Suprapubic skin (tissue), 4 donors: ENCODE measurements around the gene ING1.

Experiments used
- EP300 ChIP-seq: sonication (generic); formaldehyde crosslinking; IDR thresholded peaks from one replicate; pipeline ENCODE4 v1.6.1; 2017; ENCODE audit warnings: antibody characterized with exemption
- POLR2A ChIP-seq, 2 donors: fragments of 450-650 bp; IDR thresholded peaks; one replicate each; pipeline ENCODE4 v1.6.1; 2017; ENCODE audit warnings: antibody characterized with exemption in 2 of 2, mild to moderate bottlenecking in 2 of 2, moderate library complexity in 2 of 2
- POLR2AphosphoS5 ChIP-seq, 3 donors: sonication (generic); formaldehyde crosslinking; IDR thresholded peaks; one replicate each; pipeline ENCODE4 v1.6.1; 2017; ENCODE audit warnings: antibody characterized with exemption in 3 of 3
- TF ChIP-seq, protein P1 (sequence below), 2 donors: fragments of 200-600 bp in 1 of 2; fragments of 450-650 bp in 1 of 2; sonication (generic) in 1 of 2; IDR thresholded peaks; one replicate each; pipeline ENCODE4 v1.5.1; 2016 to 2019; ENCODE audit warnings: antibody characterized with exemption in 2 of 2, mild to moderate bottlenecking in 1 of 2, moderate library complexity in 1 of 2

DNA sequence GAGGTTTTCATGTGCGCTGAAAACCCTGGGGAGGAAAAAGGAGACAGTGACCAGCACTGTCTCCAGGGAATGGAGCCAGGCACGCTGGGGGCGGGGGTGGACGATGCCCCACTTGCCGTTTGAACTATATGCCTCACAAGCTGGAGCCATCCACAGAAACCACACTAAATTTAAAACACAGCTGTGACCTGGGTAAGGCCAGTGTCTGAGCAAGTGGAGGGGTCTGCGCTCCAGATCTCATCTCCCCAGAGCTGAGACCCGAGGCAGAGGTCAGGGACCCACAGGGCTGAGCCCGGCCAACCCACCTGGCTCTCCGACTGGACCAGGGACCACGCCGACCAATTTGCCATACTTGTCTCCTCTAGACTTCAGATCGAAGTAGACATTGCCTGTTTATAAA, 30.8 kb upstream of the ING1 start:
- TF ChIP-seq, protein P1, sequence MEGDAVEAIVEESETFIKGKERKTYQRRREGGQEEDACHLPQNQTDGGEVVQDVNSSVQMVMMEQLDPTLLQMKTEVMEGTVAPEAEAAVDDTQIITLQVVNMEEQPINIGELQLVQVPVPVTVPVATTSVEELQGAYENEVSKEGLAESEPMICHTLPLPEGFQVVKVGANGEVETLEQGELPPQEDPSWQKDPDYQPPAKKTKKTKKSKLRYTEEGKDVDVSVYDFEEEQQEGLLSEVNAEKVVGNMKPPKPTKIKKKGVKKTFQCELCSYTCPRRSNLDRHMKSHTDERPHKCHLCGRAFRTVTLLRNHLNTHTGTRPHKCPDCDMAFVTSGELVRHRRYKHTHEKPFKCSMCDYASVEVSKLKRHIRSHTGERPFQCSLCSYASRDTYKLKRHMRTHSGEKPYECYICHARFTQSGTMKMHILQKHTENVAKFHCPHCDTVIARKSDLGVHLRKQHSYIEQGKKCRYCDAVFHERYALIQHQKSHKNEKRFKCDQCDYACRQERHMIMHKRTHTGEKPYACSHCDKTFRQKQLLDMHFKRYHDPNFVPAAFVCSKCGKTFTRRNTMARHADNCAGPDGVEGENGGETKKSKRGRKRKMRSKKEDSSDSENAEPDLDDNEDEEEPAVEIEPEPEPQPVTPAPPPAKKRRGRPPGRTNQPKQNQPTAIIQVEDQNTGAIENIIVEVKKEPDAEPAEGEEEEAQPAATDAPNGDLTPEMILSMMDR (IDR thresholded peaks at IDR 0.05): no peak
- TF ChIP-seq POLR2A (IDR thresholded peaks at IDR 0.05) (no peak), EP300 (no peak), POLR2AphosphoS5 (IDR thresholded peaks at IDR 0.05) (no peak)
